CD4-positive, alpha-beta T cell treated with Interleukin-15 for 4 hours (primary cell): ENCODE measurements around the gene PLAGL2.
"Not testable (repeated sequence)": the region's sequence is repeated elsewhere in the genome, so short reads cannot be mapped to it uniquely, and the experiment has no call there.

Experiments used
- DNase-seq: peaks from one replicate; pipeline ENCODE4 v3.0.0-alpha.2; 2020; ENCODE audit warnings: low spot score

The PLAGL2 gene

DNA sequence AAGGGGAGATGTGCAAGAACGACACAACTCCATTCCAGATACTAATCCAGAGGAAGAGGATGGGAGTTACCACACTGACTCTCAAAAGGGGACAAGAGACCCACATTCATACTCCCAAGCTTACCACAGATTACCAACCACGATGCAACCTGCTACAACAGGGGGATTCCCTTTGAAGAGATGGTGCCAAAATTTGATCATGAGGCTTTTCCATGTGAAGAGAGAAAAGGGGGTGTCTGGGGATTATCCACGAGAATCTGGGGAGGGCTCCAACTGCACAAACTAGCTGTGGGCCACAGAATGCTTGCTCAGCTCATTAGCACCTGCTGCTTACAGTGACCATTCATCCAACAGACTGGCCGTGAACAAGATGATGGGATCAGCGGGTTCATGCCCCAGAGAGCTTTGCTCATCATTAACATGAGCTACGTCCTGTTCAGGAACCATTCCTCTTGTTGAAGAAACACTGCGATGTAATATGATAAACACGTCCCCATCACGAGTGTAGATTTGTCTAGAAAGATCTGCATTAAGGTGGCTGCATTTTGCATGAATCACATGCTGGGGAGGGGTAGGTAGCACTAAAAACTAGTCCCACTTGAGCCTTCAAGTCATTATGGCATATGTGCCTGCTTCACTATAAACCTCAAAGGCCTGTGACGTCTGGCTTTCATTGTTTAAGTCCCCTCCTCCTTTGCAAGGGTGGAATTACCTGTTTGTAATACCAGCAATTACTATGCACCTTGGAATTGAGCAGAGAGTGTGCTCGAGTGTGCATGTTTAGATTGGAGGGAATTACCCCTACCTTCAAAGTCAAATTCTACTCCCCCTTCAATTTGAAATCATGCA, 4.0 kb downstream of the PLAGL2 start:
- DNase-seq = no peak

DNA sequence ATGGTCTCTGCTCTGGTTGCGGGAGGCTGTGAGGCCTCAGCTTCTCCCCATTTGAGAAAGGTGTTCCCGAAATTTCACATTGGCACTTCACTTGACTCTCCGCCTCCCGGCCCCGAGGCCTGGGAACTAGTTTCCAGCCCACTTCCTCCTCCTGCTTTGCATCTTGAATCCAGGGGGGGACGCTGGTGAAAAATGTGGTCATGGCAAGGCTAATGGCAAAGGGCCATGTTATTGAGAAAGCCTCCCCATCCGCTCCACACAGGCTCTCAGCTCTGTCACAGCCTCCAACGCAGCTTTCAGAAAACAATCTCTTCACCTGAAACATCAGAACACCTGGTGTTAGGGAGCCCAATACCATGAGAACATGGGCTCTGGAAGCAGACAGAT, 5.6 kb downstream of the PLAGL2 start:
- DNase-seq = no peak

DNA sequence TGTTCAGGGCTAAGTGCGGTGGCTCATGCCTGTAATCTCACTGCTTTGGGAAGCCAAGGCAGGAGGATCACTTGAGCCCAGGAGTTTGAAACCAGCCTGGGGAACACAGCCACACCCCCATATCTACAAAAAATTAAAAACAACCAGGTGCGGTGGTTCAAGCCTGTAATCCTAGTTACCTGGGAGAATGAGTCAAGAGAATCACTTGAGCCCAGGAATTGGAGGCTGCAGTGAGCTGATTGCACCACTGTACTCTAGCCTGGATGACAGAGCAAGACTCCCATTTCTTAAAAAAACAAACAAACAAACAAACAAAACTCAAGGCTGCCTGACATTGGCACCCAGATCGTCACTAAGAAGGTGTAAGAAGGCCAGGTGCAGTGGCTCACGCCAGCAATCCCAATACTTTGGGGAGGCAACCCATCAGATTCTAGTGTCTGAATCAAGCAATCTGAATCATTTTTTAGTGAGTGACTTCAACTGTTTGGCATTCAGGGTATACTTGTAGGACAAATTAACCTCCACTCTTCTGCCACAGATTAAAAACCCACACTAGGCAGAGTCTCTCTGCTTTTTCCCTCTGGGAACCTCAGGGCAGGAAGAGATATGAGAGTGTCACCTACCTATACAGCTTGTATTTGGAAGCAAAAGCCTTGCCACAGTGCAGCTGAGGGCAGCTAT, 6.1 kb downstream of the PLAGL2 start:
- no peak for DNase-seq

DNA sequence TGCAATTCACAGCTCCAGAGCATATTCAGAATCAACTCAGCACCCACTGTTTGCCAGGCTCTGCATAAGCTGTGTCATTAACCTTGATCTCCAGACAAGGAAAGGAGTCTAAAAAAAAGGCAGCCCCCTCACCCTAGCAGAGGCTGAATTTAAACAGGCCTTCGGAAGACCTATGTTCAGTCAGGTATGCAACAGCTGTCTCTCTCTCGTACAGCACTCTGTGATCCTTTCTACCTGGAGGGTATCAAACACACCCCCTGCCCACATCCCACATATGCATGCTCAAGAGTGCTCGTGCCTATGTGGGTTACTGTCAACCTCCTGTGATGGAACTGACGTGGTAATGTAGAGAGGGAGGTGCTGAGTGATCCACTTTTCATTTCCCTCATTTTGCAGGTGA, 8.5 kb downstream of the PLAGL2 start:
- DNase-seq = no peak

DNA sequence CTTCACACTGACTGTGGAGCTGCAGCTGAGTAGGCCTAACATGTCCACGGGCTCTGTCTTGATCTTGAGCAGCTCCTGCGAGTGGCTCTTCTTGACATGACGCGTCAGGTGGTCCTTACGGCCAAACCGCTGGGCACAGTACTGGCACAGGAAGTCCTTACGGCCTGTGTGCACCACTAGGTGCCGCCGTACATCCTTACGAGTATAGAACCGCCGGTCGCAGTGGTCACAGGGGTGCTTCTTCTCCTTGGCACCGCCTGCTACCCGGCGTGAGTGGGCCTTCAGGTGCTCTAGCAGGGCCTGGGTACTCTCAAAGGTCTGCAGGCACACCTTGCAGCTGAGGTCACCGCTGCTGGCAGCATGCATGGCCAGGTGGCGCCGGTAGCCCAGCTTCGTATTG, 10.4 kb downstream of the PLAGL2 start:
- DNase-seq = not testable (repeated sequence)

DNA sequence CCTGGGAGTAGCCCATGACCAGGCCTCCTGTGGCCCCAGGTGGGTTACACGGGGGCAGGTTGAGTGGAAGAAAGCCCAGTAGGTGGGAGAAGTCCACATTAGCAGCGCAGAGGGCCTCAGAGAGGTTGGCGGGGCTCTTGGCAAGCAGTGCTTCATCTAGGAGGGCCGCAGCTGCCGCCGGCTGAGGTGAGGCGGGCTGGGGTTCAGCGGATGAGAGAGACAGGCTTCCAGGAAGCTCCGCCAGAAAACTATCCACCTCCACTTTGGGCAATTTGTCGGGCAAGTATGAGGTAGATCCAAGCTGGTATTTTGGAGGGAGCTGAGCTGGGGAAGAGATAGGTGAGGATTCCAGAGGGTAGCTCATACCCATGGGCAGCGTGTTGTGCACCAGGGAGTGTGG, 10.9 kb downstream of the PLAGL2 start:
- not testable (repeated sequence) for DNase-seq

DNA sequence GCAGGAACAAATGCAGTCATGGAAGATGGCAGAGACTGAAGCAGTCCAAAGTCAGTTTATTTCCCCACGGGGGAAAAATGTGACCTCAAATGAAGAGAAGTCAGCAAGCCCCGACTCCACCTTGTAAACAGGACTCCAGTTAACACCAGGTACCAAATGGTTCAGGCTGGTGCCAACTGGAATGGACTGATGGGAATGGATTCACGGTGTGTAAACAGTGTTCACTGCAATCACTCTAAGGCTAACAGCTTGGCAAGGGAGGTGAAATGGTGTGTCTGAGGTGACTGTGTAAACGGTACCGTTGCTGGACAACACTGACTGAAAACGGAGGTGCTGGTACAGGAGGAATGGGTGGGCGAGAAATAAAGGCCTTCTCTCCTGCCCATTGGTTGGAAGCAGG, 12.0 kb downstream of the PLAGL2 start:
- no peak for DNase-seq

DNA sequence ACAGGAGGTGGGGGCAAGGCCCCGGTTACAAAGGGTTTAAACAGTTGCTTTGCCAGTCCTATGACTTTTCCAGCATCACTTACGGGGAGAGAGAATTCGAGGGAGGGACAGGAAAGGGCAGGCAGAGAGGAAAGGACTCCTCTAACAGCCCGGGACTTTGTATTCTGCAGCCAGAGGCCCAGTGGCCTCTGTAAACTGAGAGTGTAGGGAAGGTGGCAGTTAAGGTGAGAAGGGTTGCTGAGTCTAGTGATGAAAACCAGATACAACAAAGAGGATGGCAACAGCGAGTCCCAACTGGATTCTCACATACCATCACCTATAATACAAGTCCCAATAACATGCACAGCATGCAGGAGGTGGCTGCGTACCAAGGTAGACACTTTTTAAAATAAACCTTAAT, 13.5 kb downstream of the PLAGL2 start:
- no peak for DNase-seq

DNA sequence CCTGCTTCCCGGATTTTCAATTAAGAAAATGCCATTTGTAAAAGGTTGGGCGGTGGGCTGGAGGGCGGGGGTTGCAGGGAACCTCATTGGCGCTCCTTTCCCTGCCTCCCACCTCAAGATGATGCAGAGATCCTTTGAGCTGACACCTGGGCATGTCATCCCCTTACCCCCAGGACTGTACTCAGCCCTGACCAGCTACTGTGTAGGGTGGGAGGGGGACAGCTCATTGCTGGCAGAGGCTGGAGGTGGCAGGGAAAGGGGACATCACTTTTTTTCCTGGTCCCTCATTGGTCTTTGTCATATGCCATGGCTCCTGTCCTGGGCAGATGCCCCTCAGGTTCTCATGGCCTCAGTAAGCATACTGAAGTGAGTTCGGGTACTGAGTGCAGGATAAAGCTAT, 14.2 kb downstream of the PLAGL2 start:
- DNase-seq = not testable (repeated sequence)

DNA sequence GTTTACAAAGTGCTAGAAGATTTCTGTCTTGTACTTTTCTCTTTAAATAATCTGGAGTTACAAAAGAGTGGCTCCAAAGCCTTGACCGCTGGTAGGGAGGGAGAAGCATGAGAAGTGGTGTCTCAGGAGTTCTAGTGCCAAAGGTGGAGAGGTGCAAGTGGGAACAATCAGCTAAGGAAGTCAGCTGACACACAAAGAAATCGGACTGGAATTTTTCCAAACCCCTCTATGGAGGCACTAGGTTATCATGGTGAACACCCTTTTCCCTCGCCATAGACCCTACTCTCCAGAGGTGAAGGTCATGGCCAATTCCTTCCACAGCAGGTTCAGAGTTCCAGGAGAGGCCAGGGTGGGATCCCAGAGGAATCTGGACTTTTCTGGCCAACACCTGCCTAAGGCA, 14.8 kb downstream of the PLAGL2 start:
- DNase-seq = no peak

DNA sequence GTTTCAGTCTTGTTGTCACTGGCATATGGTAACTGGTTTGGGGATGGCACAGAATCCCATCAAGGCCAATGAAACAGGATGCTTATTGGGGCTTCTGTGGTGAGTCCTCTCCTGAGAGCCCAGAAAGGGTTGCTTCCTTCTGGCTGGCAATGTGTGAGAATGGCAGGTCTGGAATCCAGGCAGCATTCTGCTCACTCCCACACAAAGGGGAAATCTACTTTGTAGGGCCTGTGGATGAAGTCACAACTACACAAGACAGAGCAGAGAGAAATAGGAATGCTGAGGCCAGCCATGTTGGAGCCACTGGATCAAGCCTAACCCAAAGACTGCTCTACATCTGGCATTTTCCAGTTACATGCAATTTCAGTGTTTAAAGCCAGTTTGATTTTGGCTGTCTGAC, 15.7 kb downstream of the PLAGL2 start:
- no peak for DNase-seq

DNA sequence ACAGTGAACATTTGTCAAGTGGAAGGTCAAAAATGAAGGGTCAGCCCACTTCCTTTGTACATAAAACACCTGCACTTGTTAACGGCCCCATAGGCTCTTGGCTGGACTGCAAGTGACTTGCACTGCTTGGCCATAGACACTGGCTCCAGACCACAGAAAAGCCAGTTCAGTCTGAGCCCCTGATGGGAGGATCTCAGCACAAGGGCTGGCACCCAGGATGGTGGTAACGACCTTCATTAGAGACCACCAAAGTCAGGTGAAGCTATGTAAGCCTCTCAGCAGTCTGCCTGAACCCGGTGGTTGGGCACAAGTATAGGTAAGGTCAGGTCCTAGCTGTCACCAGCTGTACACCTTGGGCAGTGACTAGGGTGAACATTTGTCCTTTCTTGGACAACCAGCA, 16.1 kb downstream of the PLAGL2 start:
- no peak for DNase-seq

DNA sequence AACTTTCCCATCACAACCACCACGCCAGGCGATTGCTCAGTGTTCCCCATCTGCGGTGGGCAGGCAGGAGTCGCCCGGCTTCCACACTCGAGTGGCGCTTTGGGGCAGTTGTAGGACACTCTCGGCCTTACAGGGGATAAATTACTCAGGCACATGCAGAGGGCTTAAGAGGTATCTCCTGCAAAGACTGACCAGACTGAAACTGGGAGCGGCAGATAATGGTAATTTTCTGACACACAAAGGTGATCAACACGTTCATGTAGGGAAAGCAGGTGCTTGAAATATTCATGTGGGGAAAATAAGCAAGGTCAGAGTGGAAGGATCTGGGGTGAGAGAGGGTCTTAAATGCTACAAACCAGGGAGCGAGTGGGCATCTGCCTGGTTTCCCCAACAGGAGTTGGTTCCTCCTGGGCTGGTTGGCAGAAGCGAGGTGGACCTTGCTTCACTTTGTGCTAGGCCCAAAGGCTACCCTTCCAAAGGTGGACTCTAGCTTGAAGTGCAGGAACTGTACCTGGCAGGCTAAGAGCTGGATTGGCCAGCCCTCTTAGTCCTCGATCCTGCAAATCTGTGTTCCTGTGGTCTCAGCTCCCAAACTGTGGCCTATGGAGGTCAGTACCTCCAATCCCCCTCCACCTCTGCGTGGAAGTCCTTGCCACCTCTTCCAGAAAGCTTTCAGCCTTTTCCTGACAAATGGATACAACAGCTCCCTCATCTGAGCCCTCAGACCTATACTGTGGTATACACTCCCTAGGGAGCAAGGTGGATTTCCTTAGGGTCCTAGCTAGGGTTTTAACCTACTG, 16.7 kb downstream of the PLAGL2 start:
- DNase-seq = no peak

DNA sequence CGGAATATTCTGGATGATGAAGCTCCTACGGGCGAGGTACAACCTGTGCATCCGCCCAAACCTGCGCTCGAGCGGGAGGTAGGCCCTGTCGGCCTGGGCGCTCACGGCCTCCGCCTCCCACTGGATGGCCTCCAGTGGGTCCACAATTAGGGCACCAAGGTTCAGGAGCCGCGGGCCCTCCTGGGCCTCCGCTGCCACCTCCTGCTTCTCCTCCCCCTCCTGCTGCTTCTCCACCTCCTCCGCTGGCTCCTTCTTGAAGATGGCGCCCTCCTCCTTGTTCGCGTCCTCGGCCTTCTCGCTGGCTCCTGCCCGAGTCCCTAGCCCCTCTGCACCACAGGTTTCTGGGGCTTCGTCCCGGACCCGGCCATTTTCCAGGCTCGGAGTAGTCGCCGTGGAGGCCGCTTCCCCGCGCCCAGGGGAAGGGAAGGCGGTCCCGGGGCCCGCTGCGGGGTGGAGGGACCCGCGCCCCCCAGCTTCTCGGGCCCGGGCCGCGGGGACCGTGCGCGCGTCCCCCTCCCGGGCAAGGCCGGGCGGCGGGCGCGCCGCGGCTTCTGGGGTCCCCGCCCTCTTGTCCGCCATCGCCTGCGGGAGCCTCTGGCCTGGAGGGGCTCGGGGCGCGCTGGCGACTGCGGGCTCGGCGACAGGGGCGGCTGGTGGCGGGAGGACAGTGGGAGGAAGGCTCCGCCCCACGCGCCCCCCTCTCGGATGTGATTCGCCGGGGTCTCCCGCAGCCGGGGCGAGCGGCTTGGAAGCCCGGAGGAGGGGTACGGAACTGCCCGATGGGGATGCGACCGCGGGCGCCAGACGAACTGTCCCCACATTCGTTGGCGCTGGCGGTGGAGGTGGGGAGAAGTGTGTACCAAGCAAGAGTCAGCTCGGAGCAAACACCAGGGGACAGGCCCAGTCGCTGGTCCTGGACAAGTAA, 17.6 kb downstream of the PLAGL2 start:
- peak; percentile 29 for DNase-seq

DNA sequence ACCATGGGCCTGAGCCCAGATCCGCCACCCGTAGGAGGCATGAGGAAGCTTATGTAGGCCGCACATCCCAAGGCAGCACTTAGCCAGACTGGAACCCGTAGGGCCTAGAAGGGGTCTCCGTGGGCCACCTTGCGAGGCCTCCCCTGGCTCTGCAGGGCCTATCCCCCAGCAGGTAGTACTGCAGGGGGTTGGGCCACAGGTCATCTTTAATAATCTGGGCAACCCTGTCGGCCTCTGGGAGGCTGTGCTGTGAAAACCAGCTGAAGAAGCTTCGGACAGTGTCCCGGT, 18.5 kb downstream of the PLAGL2 start:
- DNase-seq = no peak

DNA sequence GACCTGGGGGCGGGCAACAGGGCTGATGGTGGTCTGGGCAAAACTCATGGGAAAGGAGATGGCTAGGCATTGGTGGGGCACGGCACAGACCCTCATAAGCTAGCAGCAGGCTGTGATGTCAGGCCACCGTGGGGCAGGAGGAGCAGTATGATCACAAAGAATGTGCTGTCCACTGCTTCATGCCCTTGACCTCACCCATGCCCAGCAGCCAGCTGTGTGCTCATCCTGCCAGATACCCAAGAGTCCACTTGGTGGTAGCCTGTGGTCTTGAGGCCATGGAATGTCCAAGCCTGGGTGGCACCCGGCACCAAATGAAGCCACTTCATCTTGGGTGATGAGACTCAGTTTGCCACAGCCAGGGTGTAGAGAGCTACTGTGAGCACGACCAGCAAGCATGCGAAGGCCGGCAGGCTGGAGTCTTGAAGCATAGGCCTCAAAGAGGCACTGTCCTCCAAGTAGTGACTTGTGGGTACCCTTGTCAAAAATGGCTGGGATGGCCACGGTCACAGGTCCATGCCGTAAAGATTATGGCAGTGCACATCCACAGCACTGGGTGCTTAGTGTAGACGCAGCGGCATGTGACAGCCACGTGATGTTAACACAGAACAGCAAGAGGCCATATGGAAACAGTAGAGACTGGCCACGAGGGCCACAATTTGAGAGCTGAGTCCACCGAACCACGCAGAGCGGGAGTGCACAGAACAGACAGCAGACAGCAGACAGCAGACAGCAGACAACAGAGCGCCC, 19.0 kb downstream of the PLAGL2 start:
- DNase-seq = no peak

DNA sequence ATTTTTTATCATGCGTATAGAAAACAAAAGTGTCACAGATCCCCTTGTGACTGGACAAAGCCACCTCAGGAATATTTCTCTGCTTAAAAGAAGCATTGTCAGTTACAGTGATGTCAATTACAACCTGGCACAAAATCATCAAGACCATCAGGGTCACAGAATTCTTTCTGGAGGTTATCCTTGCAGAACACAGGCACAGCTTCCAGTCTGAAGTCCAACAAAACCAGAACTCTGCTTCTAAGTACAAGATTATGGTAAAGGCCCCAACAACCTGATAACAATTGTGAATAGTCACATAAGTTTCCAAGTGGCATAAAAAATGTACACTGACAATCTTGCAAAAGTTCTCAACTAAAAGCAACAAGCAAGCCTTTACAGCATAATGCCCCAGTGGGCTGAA, 21.0 kb downstream of the PLAGL2 start:
- no peak for DNase-seq

DNA sequence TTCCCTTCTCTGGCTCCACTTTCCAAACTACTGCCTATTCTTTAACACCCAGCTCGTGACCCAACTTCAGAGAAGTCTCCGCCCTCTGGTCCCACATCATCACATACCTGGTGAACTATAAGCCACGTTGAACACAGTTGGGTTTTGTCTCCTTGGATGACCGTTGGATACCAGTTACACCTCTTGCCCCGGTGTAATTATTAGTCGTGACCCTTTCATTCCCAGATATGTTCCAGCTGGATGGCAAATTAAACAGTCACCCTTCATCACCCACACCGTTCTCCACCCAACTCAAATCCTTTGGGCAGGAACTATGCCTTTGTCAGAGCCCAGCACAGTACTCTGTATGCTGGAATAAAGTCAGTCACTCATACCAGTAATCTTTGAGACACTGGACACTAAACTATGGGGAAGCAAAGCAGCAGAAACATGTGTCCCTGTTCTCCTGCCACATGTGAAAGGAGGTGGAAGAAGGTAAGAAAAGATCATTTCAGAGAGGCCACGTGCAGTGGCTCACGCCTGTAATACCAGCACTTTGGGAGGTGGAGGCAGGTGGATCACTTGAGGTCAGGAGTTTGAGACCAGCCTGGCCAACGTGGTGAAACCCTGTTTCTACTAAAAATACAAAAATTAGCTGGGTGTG, 22.5 kb downstream of the PLAGL2 start:
- no peak for DNase-seq

DNA sequence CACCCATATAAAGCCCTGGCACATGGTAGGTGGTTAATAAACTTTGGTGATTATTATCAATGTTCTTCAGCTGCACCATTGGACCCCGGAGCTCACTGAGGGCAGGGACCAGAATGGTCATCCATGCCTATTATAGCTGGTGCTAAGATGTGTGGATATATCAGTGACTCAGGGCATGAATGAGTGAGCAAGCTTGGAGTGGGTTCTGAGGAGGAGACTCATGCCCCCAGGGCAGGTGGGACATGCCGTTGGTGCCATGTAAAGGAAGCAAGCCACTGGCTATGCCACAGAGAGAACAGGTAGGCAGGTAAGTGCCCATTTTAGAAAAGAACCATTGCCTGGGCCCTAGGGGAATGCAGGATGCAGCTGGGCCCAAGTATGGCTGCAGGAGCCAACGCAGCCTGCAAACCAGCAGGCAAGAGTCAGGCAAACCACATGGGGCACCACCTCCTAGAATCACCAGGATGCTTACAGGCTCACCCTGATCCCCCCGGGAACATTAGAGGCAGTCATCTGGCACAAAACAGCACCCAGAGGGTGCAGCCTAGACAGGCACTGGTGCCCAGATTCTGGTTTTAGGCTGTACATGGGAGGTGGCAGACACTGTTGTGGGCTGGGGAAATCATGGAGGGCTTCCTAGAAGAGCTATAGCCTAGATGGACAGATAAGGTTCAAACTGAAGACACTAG, 23.5 kb downstream of the PLAGL2 start:
- no peak for DNase-seq

DNA sequence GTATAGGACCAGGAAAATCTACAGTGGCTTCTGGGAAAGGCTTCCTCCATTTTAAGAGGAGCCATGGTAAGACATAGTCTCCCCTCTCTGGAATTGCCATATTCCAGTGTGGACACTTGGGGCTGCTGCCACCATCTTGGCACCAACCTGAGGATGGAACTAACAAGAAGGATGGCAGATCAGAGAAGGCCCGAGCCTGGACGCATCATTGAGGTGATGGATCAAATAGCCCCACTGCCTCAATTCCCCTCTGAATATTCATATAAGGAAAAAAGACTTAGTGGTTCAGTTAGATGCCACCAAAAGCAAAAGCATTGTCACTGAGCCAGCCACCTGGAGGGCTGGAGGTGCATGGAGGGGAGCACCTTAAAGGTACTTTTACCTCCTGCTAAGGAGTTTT, 25.9 kb downstream of the PLAGL2 start:
- DNase-seq = no peak
